Skeletal muscle tissue (tissue), 4 donors: ENCODE measurements around the gene LRCH3. TPM values are rescaled to one million over a fixed set of nuclear protein-coding genes. Genes with fewer than 3 reads are reported as not detected.
"Not testable (repeated sequence)": the region's sequence is repeated elsewhere in the genome, so short reads cannot be mapped to it uniquely, and the experiment has no call there.

Source experiments
- H3K27ac ChIP-seq: one replicate; pipeline ENCODE4 v1.7.0; 2013; ENCODE audit warnings: mild to moderate bottlenecking, low read depth, low read length, inconsistent platforms
- H3K27me3 ChIP-seq, 3 donors: one replicate each; pipeline ENCODE4 v1.7.0; 2013; ENCODE audit warnings: low read length in 3 of 3; ENCODE audit not compliant: control insufficient read depth in 3 of 3, insufficient read depth in 3 of 3
- H3K36me3 ChIP-seq, 3 donors: one replicate each; pipeline ENCODE4 v1.7.0; 2013; ENCODE audit warnings: low read length in 3 of 3; ENCODE audit not compliant: control insufficient read depth in 3 of 3, insufficient read depth in 3 of 3
- H3K4me1 ChIP-seq, 3 donors: one replicate each; pipeline ENCODE4 v1.7.0; 2013; ENCODE audit warnings: low read length in 3 of 3, mild to moderate bottlenecking in 3 of 3; ENCODE audit not compliant: control insufficient read depth in 3 of 3, insufficient read depth in 3 of 3
- H3K4me3 ChIP-seq, 3 donors: one replicate each; pipeline ENCODE4 v1.7.0; 2013; ENCODE audit warnings: low read length in 3 of 3
- H3K9ac ChIP-seq, 3 donors: one replicate each; pipeline ENCODE4 v1.7.0; 2013; ENCODE audit warnings: low read length in 3 of 3, mild to moderate bottlenecking in 3 of 3, moderate library complexity in 2 of 3, low read depth in 1 of 3
- H3K9me3 ChIP-seq, 3 donors: one replicate each; pipeline ENCODE4 v1.7.0; 2013; ENCODE audit warnings: low read length in 3 of 3; ENCODE audit not compliant: control insufficient read depth in 3 of 3
- total RNA-seq: library from RNA; depleted of rRNA; stranded (reverse); fragments of >200 nt; gene quantifications from one replicate; pipeline ENCODE4 v1.2.3, GENCODE V29; 2014
- donor health status: Osteomylitis.

The LRCH3 gene
- total RNA-seq, 1 donor from 2014 or later: 48.0 TPM

- H3K4me1 ChIP-seq: no peaks in the 10 kb centered on the region
- H3K27ac ChIP-seq: no peak overlapping the region
- H3K36me3 ChIP-seq: peaks cover 0 to 5% (median 0%) of the 10 kb centered on the region in 3 donors
- no peaks in the 10 kb centered on the region for H3K27me3 ChIP-seq
- no peak overlapping the region for H3K4me3 ChIP-seq
- H3K9ac ChIP-seq: no peak overlapping the region
- H3K9me3 ChIP-seq: no peaks in the 10 kb centered on the region
These were observed 98.3 kb downstream of the LRCH3 start for GRCh38 chr3:197889204-197889930.

GRCh38 chr3:197890693-197891092 lies 99.6 kb downstream of the LRCH3 start:
- Histone ChIP-seq H3K4me3 (no peak overlapping the region), H3K9ac (no peak overlapping the region), H3K9me3 (no peaks in the 10 kb centered on the region), H3K27ac (no peak overlapping the region), H3K4me1 (no peaks in the 10 kb centered on the region), H3K36me3 (no peaks in the 10 kb centered on the region), H3K27me3 (no peaks in the 10 kb centered on the region)

- Histone ChIP-seq H3K9me3 (no peaks in the 10 kb centered on the region), H3K9ac (no peak overlapping the region), H3K27ac (no peak overlapping the region), H3K27me3 (no peaks in the 10 kb centered on the region), H3K4me3 (no peak overlapping the region), H3K4me1 (no peaks in the 10 kb centered on the region), H3K36me3 (no peaks in the 10 kb centered on the region)
These were observed 101.1 kb downstream of the LRCH3 start for GRCh38 chr3:197892162-197892561.

GRCh38 chr3:197896421-197896820 lies 105.4 kb downstream of the LRCH3 start:
- Histone ChIP-seq H3K9ac (no peak overlapping the region), H3K4me1 (no peaks in the 10 kb centered on the region), H3K36me3 (no peaks in the 10 kb centered on the region), H3K4me3 (no peak overlapping the region), H3K9me3 (no peaks in the 10 kb centered on the region), H3K27ac (no peak overlapping the region), H3K27me3 (no peaks in the 10 kb centered on the region)

GRCh38 chr3:197899833-197900478 lies 108.9 kb downstream of the LRCH3 start:
- no peaks in the 10 kb centered on the region for H3K36me3 ChIP-seq
- H3K9ac ChIP-seq: no peak overlapping the region
- H3K9me3 ChIP-seq: no peaks in the 10 kb centered on the region
- no peak overlapping the region for H3K27ac ChIP-seq
- no peaks in the 10 kb centered on the region for H3K27me3 ChIP-seq
- H3K4me1 ChIP-seq: no peaks in the 10 kb centered on the region
- H3K4me3 ChIP-seq: no peak overlapping the region

GRCh38 chr3:197901626-197902025 lies 110.6 kb downstream of the LRCH3 start:
- peaks cover 0 to 3% (median 0%) of the 10 kb centered on the region in 3 donors for H3K4me1 ChIP-seq
- no peak overlapping the region for H3K27ac ChIP-seq
- no peak overlapping the region for H3K9ac ChIP-seq
- no peaks in the 10 kb centered on the region for H3K27me3 ChIP-seq
- no peaks in the 10 kb centered on the region for H3K36me3 ChIP-seq
- no peak overlapping the region for H3K4me3 ChIP-seq
- H3K9me3 ChIP-seq: no peaks in the 10 kb centered on the region

- H3K27ac ChIP-seq: no peak overlapping the region
- H3K9ac ChIP-seq: no peak overlapping the region
- no peaks in the 10 kb centered on the region for H3K9me3 ChIP-seq
- H3K4me1 ChIP-seq: peaks cover 0 to 3% (median 0%) of the 10 kb centered on the region in 3 donors
- H3K36me3 ChIP-seq: no peaks in the 10 kb centered on the region
- no peak overlapping the region for H3K4me3 ChIP-seq
- no peaks in the 10 kb centered on the region for H3K27me3 ChIP-seq
These were observed 115.2 kb downstream of the LRCH3 start for GRCh38 chr3:197906023-197906849.

- Histone ChIP-seq H3K4me1 (peaks cover 0 to 3% (median 0%) of the 10 kb centered on the region in 3 donors), H3K9me3 (no peaks in the 10 kb centered on the region), H3K27ac (no peak overlapping the region), H3K36me3 (no peaks in the 10 kb centered on the region), H3K27me3 (no peaks in the 10 kb centered on the region), H3K4me3 (no peak overlapping the region), H3K9ac (no peak overlapping the region)
These were observed 115.8 kb downstream of the LRCH3 start for GRCh38 chr3:197906850-197907187.

- H3K9me3 ChIP-seq: no peaks in the 10 kb centered on the region
- no peak overlapping the region for H3K4me3 ChIP-seq
- no peaks in the 10 kb centered on the region for H3K27me3 ChIP-seq
- no peak overlapping the region for H3K9ac ChIP-seq
- peaks cover 0 to 3% (median 0%) of the 10 kb centered on the region in 3 donors for H3K4me1 ChIP-seq
- H3K36me3 ChIP-seq: no peaks in the 10 kb centered on the region
- H3K27ac ChIP-seq: no peak overlapping the region
These were observed 116.1 kb downstream of the LRCH3 start for GRCh38 chr3:197907196-197907595.

GRCh38 chr3:197908550-197908949 lies 117.5 kb downstream of the LRCH3 start:
- not testable (repeated sequence) for H3K36me3 ChIP-seq, H3K9me3 ChIP-seq, H3K27me3 ChIP-seq, H3K4me3 ChIP-seq, H3K4me1 ChIP-seq, H3K9ac ChIP-seq, H3K27ac ChIP-seq
